ENCODE measurements around the gene TSPO.

Gene TSPO

GRCh38 chr22:43179911-43180195 lies 28.5 kb downstream of the TSPO start:
- DNase-seq, result no peak

GRCh38 chr22:43180670-43181069 lies 29.3 kb downstream of the TSPO start:
- DNase-seq, result no peak

- no peak for DNase-seq
These were observed 30.1 kb downstream of the TSPO start for GRCh38 chr22:43181321-43182076.

- DNase-seq, result no peak
These were observed 30.8 kb downstream of the TSPO start for GRCh38 chr22:43182118-43182517.

GRCh38 chr22:43182726-43183125 lies 31.4 kb downstream of the TSPO start:
- DNase-seq, result no peak

- no peak for DNase-seq
These were observed 32.3 kb downstream of the TSPO start for GRCh38 chr22:43183496-43184277.

- no peak for DNase-seq
These were observed 34.5 kb downstream of the TSPO start for GRCh38 chr22:43185860-43186261.

GRCh38 chr22:43186272-43187170 lies 35.2 kb downstream of the TSPO start, which contains the start of gene TTLL12:
Gene TTLL12, minus strand, starts transcription at chr22:43187134. Its CDS starts 65 bp downstream, at chr22:43187069.
- peak; percentile 41 to 60 for DNase-seq

GRCh38 chr22:43187171-43188099 lies 36.1 kb downstream of the TSPO start:
- peak; percentile 95 for DNase-seq

GRCh38 chr22:43188829-43189545 lies 37.6 kb downstream of the TSPO start:
- DNase-seq, result no peak

- DNase-seq, result no peak
These were observed 40.5 kb downstream of the TSPO start for GRCh38 chr22:43191831-43192230.

- DNase-seq, result no peak
These were observed 46.0 kb downstream of the TSPO start for GRCh38 chr22:43197271-43197941.

GRCh38 chr22:43198126-43198525 lies 46.8 kb downstream of the TSPO start:
- DNase-seq, result no peak

GRCh38 chr22:43198936-43199335 lies 47.6 kb downstream of the TSPO start:
- DNase-seq, result no peak

GRCh38 chr22:43199541-43199940 lies 48.2 kb downstream of the TSPO start:
- DNase-seq, result no peak

GRCh38 chr22:43200031-43200430 lies 48.7 kb downstream of the TSPO start:
- no peak for DNase-seq

- no peak for DNase-seq
These were observed 49.2 kb downstream of the TSPO start for GRCh38 chr22:43200555-43200954.

- no peak for DNase-seq
These were observed 50.3 kb downstream of the TSPO start for GRCh38 chr22:43201486-43202219.

- no peak for DNase-seq
These were observed 51.0 kb downstream of the TSPO start for GRCh38 chr22:43202326-43202725.

GRCh38 chr22:43202756-43203410 lies 51.5 kb downstream of the TSPO start:
- DNase-seq, result no peak
